Measurements from ENCODE around the gene HEATR1. TPM values are rescaled to one million over a fixed set of nuclear protein-coding genes. Genes with fewer than 3 reads are reported as not detected.

The HEATR1 gene
- polyA plus RNA-seq, 1 of the 3 experiments (the other 2 are of a cell fraction) = 10.6 TPM

GRCh38 chr1:236553370-236553769 is 50.9 kb downstream of the HEATR1 start:
- POLR2A ChIA-PET = no interaction called here
- CTCF ChIA-PET = no interaction called here
- WGBS (ENCODE audit: low lambda C conversion rate) = 93% methylated on average over 8 of the region's 8 CpGs

DNA sequence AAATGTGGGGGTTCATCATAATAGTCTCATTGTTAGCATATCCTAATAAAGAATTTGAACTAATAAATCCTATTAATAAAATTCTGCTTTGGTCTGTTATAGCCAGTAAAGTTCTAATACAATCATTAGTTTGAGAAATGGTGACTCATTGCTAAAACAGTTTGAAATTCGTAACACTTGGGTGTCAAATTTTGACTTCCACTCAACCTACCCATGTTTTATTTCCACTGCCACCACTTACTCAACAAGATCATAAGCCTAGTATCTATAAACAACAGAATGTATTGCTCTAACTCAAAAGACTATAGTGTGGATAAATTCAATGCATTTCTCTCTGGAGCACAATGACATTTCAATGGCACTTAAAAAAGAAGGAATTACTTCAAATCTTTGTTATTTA is 51.4 kb downstream of the HEATR1 start:
- Histone ChIP-seq H3K27ac (ENCODE audit: low read depth in 2 of 2, low read length in 1 of 2) (no peak overlapping the region), H3K36me3 (replicated peaks in 1 of 2; ENCODE audit: control insufficient read depth in 1 of 2, insufficient read depth in 2 of 2, low read length in 1 of 2) (peaks cover 88 to 99% of the 10 kb centered on the region in 2 experiments), H3F3A (replicated peaks; ENCODE audit: insufficient read depth) (no peaks in the 10 kb centered on the region), H3K27me3 (ENCODE audit: insufficient read depth) (no peaks in the 10 kb centered on the region), H3K4me2 (no peak overlapping the region), H3K79me2 (ENCODE audit: insufficient read depth) (no peaks in the 10 kb centered on the region), H2AFZ (ENCODE audit: low read depth) (no peak overlapping the region), H3K9ac (no peak overlapping the region), H4K20me1 (ENCODE audit: insufficient read depth) (no peaks in the 10 kb centered on the region), H3K4me1 (ENCODE audit: control insufficient read depth in 1 of 2, insufficient read depth in 2 of 2, low read depth in 1 of 2, low read length in 1 of 2) (no peaks in the 10 kb centered on the region), H3K9me3 (no peaks in the 10 kb centered on the region), H3K4me3 (ENCODE audit: low read depth in 2 of 2, low read length in 1 of 2) (no peak overlapping the region), H3K9me2 (no peaks in the 10 kb centered on the region)
- ChIA-PET POLR2A (no interaction called here), CTCF (no interaction called here)
- DNase-seq = no peak
- TF ChIP-seq, protein P1, sequence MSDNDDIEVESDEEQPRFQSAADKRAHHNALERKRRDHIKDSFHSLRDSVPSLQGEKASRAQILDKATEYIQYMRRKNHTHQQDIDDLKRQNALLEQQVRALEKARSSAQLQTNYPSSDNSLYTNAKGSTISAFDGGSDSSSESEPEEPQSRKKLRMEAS (IDR thresholded peaks at IDR 0.05; ENCODE audit: low read depth) = no peak
- TF ChIP-seq ELF1 (IDR thresholded peaks at IDR 0.05) (no peak), PBX3 (IDR thresholded peaks at IDR 0.05) (no peak), TCF12 (IDR thresholded peaks at IDR 0.05) (no peak)
- 69% methylated on average over 1 of the region's 1 CpG for WGBS (ENCODE audit: low lambda C conversion rate)

More at GRCh38 chr1:236553370-236553769, 50.9 kb downstream of the HEATR1 start:
- Histone ChIP-seq H3K9me2 (no peaks in the 10 kb centered on the region), H3K27ac (ENCODE audit: low read depth in 2 of 2, low read length in 1 of 2) (no peak overlapping the region), H3K4me1 (ENCODE audit: control insufficient read depth in 1 of 2, insufficient read depth in 2 of 2, low read depth in 1 of 2, low read length in 1 of 2) (no peaks in the 10 kb centered on the region), H3K36me3 (replicated peaks in 1 of 2; ENCODE audit: control insufficient read depth in 1 of 2, insufficient read depth in 2 of 2, low read length in 1 of 2) (peaks cover 88 to 99% of the 10 kb centered on the region in 2 experiments), H3K9ac (no peak overlapping the region), H3K9me3 (no peaks in the 10 kb centered on the region), H3K27me3 (ENCODE audit: insufficient read depth) (no peaks in the 10 kb centered on the region), H4K20me1 (ENCODE audit: insufficient read depth) (no peaks in the 10 kb centered on the region), H3K79me2 (ENCODE audit: insufficient read depth) (no peaks in the 10 kb centered on the region), H3K4me3 (ENCODE audit: low read depth in 2 of 2, low read length in 1 of 2) (no peak overlapping the region), H3F3A (replicated peaks; ENCODE audit: insufficient read depth) (no peaks in the 10 kb centered on the region), H3K4me2 (no peak overlapping the region), H2AFZ (ENCODE audit: low read depth) (no peak overlapping the region)
- TF ChIP-seq MXI1 (IDR thresholded peaks at IDR 0.05; ENCODE audit: low read depth, low read length) (no peak), YY1 (IDR thresholded peaks at IDR 0.05; ENCODE audit: low read depth) (no peak), RCOR1 (IDR thresholded peaks at IDR 0.05; ENCODE audit: low read length) (no peak), EZH2phosphoT487 (IDR thresholded peaks at IDR 0.05; ENCODE audit: borderline replicate concordance, low read depth) (no peak), EP300 (IDR thresholded peaks at IDR 0.05; ENCODE audit: borderline replicate concordance in 1 of 2, low read depth in 1 of 2, low read length in 1 of 2) (no peak), TEAD4 (IDR thresholded peaks at IDR 0.05; ENCODE audit: borderline replicate concordance, insufficient read depth) (no peak), SMC3 (IDR thresholded peaks at IDR 0.05; ENCODE audit: low read depth, low read length) (no peak), TCF12 (IDR thresholded peaks at IDR 0.05) (no peak), USF2 (IDR thresholded peaks at IDR 0.05; ENCODE audit: borderline replicate concordance, low read depth, low read length) (no peak), GABPA (IDR thresholded peaks at IDR 0.05; ENCODE audit: low read depth) (no peak), RAD21 (IDR thresholded peaks at IDR 0.05; ENCODE audit: low read length) (no peak), USF1 (IDR thresholded peaks at IDR 0.05; ENCODE audit: borderline replicate concordance, low read depth) (no peak), GATA2 (CRISPR knock-in tag; IDR thresholded peaks at IDR 0.05) (no peak), SIN3A (IDR thresholded peaks at IDR 0.05; ENCODE audit: borderline replicate concordance, low read depth, low read length) (no peak), RFX5 (IDR thresholded peaks at IDR 0.05; ENCODE audit: low read length) (no peak), TAF1 (IDR thresholded peaks at IDR 0.05; ENCODE audit: borderline replicate concordance, low read depth, low read length) (no peak), NFIC (IDR thresholded peaks at IDR 0.05; ENCODE audit: borderline replicate concordance) (no peak)
- no peak for DNase-seq
